DLD1 (cell line): ENCODE measurements around the gene ORC1.

ENCODE experiments used
- in situ Hi-C: cut with HindIII; loops from 2 replicates; pipeline ENCODE4 v1.10.0; 2017; ENCODE audit warnings: low sequenced_read_pairs

ORC1 gene

GRCh38 chr1:52404116-52404974 is at the start of gene ORC1, which contains the start of gene PRPF38A:
Gene ORC1, minus strand, starts transcription at chr1:52404423. Its CDS starts 2,200 bp downstream, at chr1:52402223.
Gene PRPF38A, plus strand, starts transcription at chr1:52404602. Its CDS starts 148 bp downstream, at chr1:52404750.
- in situ Hi-C loops: no loop called here

- in situ Hi-C loops: no loop called here
These were observed 40.2 kb upstream of the ORC1 start for GRCh38 chr1:52444463-52444862.

- in situ Hi-C loops: no loop called here
These were observed 35.8 kb upstream of the ORC1 start for GRCh38 chr1:52439976-52440375.

GRCh38 chr1:52436817-52437216 is 32.6 kb upstream of the ORC1 start:
- in situ Hi-C loops: no loop called here

GRCh38 chr1:52435650-52436049 is 31.4 kb upstream of the ORC1 start:
- in situ Hi-C loops: no loop called here

GRCh38 chr1:52435211-52435610 is 31.0 kb upstream of the ORC1 start:
- in situ Hi-C loops: no loop called here

GRCh38 chr1:52432807-52433206 is 28.6 kb upstream of the ORC1 start:
- in situ Hi-C loops: no loop called here

- in situ Hi-C loops: no loop called here
These were observed 22.9 kb upstream of the ORC1 start for GRCh38 chr1:52427152-52427551.

- in situ Hi-C loops: no loop called here
These were observed 22.1 kb upstream of the ORC1 start for GRCh38 chr1:52426371-52426770.

GRCh38 chr1:52424813-52425212 is 20.6 kb upstream of the ORC1 start:
- in situ Hi-C loops: no loop called here

GRCh38 chr1:52424231-52424636 is 20.0 kb upstream of the ORC1 start:
- in situ Hi-C loops: no loop called here

- in situ Hi-C loops: no loop called here
These were observed 19.5 kb upstream of the ORC1 start for GRCh38 chr1:52423771-52424170.

GRCh38 chr1:52423055-52423454 is 18.8 kb upstream of the ORC1 start:
- in situ Hi-C loops: no loop called here

GRCh38 chr1:52420713-52421112 is 16.5 kb upstream of the ORC1 start:
- in situ Hi-C loops: no loop called here

GRCh38 chr1:52416811-52417210 is 12.6 kb upstream of the ORC1 start:
- in situ Hi-C loops: no loop called here

GRCh38 chr1:52414942-52415341 is 10.7 kb upstream of the ORC1 start:
- in situ Hi-C loops: no loop called here

- in situ Hi-C loops: no loop called here
These were observed 9.3 kb upstream of the ORC1 start for GRCh38 chr1:52413410-52413989.

GRCh38 chr1:52404975-52405338 is 734 bp upstream of the ORC1 start:
- in situ Hi-C loops: no loop called here

- in situ Hi-C loops: no loop called here
These were observed 582 bp downstream of the ORC1 start for GRCh38 chr1:52403566-52404115.

- in situ Hi-C loops: no loop called here
These were observed 1.4 kb downstream of the ORC1 start for GRCh38 chr1:52402860-52403240.

GRCh38 chr1:52400131-52400530 is 4.1 kb downstream of the ORC1 start:
- in situ Hi-C loops: no loop called here

- in situ Hi-C loops: no loop called here
These were observed 4.6 kb downstream of the ORC1 start for GRCh38 chr1:52399629-52400028.
